Activated T-cell treated with anti-CD3 and anti-CD28 coated beads for 48 hours (primary cell): ENCODE data around the gene GPR143.
"Not testable (repeated sequence)": the region's sequence is repeated elsewhere in the genome, so short reads cannot be mapped to it uniquely, and the experiment has no call there.

Experiments used
- DNase-seq: peaks from one replicate; pipeline ENCODE4 v3.0.0-alpha.2; 2020; ENCODE audit warnings: low read depth

GPR143 gene

DNA sequence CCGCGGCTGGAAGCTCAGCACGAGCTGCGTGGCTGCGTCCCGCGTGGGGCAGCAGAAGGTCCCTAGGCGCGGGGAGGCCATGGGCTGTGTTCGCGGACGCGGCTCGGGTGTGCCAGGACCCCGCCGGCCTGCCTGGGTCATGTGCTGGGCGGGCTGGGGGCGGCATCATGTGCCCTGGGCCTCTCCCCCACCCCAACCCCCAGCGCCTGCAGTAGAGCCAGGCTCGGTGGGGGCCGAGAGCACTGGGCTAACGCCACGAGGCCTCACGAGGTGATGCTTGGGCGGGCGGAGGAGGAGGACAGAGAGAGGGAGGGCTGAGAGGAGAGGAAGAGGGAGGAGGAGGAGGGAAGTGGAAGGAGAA is at the start of gene GPR143:
Gene GPR143 (minus strand): TSS at position 111 of the 361 bp plus-strand sequence. CDS start 30 bp downstream, at position 81.
- DNase-seq, result no peak

DNA sequence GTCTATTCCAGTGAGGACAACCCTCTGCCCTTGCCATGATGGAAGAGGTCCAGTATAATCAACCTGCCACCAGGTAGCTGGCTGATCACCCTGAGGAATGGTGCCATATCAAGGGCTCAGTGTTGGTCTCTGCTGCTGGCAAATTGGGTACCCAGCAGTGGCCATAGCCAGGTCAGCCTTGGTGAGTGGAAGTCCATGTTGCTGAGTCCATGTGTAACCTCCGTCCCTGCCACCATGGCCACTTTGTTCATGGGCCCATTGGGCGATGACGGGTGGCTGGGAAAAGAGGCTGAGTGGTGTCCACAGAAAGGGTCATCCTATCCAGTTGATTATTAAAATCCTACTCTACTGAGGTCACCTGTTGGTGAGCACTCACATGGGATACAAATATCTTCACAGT is 45.4 kb upstream of the GPR143 start:
- not testable (repeated sequence) for DNase-seq

DNA sequence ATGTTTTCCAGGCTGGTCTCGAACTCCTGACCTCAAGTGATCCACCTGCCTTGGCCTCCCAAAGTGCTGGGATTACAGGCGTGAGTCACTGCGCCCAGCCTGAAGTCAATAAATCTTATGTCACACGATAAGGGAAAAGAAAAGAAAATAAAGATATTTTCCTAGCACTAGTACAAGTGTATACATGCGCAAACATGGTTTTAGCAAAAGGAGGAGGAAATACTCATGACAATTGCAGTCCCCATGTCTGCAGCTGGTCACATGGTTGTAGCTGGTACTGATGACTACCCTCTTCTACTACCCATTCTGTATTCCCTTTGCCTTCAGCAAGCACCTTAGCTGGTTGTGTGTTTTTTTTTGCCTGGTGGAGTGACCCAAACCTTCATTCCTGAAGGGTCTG is 44.2 kb upstream of the GPR143 start:
- DNase-seq, result not testable (repeated sequence)

DNA sequence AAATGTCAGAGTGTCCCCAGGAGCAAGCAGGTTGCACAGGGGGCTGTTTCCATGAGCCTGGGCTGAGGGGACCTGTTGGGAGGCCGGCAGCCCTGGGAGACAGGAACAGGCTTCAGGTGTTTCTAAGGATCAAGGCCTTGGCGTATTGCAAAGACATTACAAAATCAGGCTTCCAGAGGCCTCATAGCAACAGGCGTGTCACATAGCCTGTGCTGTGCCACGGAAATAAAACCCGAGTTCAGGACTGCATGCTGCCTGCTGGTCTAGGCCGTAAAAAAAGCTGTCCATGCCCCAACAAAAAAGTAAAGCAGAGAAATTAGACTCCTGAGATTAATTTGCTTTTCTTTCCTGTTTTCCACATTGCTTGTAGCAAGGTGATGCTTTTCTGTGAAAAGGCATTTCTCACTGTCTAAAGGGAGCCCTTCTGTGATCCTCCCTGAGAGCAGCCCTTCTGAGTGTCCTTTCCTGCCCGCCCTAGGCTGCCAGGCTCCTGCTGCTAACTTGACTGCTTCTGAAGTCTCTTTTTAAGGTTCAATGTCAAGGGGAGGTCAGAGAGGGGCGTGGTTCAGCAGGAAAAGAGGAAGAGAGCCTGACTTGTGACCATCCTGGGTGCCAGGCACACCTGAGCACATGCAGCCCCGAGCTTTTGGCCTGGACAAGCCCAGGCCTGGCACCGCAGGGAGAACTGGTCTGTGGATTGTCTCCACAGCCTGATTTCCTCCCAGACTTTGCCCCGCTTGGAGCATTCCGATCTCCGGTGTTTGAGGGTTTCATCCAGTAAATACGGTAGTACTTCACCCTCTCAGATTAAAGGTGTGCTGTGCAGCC is 41.9 kb upstream of the GPR143 start:
- no peak for DNase-seq

DNA sequence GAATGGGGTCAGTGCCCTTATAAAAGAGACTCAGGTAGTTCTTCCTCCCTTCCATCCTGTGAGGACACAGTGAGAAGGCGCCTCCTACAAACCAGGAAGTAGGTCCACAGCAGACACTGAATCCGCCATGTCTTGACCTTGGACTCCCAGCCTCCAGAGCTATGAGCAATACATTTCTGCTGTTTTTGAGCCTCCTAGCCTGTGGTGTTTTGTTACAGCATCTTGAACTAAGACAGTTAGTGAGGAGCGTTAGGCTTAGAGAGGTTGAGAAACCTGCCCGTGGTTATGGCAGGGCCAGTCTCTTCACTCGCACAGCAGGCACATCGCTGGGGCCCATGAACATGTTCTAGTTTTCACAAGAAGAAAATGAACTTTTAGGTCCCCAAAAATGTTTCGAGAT is 40.3 kb upstream of the GPR143 start:
- DNase-seq, result no peak

DNA sequence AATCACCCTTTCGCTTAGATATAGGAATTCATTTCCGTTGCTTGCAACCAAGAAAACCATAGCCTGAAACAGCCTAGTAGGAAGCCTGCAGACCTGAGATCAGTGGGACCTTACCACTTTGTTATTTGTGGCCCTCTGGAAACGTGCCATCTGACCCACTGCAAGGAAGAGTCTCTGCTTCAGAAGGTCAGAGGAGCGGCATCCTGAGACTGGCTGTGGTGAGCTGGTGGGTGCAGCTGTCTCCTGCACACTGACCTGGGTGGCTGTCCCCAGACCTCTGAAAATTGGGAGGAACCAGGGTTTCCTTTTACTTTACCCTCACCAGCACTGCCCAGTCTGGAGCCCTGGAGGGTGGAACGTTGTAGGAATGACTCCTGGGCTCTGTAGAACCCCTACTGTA is 38.8 kb upstream of the GPR143 start:
- no peak for DNase-seq

DNA sequence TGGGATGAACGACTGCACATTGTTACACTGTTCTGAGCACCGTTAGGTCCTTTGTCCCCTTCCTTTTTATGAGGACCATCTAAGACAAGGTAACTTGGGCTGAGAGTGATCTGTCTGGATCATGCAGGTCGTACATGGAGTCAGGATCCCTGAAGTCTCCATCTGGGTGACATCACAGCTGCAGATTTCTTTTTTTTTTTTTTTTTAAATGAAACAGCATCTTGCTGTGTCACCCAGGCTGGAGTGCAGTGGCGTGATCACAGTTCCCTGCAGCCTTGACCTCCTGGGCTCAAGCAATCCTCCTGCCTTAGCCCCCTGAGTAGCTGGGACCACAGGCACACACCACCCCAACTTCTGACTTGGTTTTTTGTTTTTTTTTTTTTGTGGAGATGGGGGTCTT is 37.1 kb upstream of the GPR143 start:
- DNase-seq, result no peak

DNA sequence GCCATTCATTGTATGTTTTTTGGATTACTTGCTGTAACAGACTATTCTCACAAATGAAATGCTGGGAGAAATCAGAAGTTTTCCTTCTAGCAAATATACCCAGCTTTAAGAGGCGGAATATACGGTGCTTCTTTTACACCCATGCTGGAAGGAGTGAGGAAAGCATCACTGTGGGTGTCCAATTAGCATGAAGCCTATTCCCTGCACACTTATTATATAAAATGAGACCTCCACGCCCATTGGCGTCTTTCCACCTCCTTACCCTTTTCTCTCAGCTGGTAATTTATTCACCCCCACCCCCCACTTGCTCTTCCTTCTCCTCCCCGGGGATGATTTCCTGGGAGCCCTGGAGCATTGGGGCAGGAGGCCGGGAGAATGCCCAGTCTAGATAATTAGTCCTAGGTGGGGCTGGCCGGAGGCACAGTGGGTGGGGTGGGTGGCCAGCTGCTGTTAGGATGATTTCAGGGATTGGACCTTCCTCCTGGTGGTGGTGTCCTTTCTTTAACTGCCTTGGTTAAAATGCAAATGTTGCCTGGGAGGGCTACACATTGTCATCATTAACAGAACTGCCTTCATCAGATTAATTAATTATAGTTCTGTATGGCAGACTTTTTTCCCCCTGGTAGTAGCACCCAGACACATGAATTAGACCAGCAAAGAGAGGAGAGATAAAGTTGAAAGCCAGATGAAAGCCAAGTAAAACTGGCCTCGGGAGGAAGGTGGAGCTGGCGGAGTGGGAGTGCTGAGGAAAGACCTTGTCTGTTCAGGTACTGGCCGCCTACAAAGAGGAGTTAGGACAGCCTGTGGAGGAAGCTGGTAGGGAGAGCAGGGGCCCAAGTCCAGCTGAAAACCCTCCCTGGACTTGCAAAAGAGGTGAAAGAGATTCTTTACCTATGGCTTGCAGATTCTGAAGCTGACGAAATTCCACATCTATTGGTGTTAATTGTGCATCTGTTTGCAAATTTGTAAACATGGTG is 32.0 kb upstream of the GPR143 start:
- no peak for DNase-seq

DNA sequence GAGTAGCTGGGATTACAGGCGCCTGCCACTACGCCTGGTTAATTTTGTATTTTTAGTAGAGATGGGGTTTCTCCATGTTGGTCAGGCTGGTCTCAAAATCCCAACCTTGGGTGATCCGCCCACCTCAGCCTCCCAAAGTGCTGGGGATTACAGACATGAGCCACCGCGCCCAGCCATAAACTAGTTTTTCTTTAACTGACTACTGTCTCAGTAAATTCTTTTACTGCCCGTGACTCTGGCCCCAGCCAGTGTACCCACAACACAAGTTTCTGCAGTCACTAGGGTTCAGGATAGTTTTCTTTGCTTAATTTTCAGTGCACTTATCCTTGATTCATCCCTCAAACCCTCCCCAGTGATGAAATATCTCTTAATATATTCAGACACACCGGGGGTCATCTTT is 28.8 kb upstream of the GPR143 start:
- no peak for DNase-seq

DNA sequence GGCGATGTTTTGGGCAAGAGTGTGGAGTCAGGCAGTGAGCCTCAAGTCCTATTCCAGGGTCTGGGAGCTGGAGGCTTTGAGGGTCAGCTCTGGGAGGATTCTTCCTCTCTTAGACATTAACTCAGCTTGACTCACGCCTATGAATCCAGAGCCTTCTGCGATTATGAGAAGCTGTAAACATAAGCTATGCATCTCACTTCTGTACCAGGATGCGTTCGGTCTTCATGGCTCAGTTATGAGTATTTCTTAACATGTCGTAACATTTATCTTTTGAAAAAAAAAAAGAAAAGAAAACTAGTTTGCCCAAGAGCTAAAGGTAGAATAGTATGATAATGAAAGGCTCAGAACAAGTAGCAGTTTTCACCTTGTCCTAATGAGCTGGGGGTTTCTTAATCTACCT is 25.2 kb upstream of the GPR143 start:
- no peak for DNase-seq

DNA sequence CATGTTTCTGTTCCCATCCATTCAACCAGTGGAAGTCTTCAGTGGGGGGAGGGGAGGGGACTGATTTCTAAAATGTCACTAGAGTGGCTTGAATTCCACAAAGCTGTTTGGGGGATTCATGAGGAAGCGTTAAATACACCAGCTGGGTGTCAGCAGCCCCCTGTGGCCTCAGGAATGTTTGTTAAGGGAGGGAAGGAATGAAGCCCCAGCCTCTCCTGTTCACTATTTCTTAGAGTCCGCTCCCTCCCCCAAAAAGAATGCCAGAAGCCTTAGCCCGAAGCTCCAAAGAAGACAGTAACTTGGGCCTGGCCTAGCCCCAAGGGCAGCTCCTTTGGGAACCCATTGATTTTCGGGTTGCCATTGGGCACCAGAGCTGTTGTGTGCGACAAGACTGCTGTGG is 23.9 kb upstream of the GPR143 start:
- DNase-seq, result no peak

DNA sequence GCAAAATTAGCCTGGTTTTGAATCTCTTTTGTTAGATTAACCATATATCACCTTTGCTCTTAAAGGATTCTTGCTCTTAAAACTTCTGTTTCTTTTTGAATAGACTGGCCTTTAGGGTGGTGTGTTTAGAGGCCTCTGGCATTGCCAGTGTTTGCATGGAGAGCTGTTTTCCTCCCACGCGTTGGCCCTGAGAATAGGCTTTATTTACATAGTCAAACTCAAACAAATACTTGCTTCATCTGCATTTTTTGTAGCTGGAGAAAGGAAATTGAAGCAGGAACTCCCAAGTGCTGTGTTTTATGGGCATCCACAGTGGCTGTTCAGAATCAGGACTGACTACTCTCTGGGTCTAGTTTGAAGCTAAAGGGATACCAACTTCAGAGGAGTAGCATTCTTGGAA is 23.3 kb upstream of the GPR143 start:
- DNase-seq, result no peak

DNA sequence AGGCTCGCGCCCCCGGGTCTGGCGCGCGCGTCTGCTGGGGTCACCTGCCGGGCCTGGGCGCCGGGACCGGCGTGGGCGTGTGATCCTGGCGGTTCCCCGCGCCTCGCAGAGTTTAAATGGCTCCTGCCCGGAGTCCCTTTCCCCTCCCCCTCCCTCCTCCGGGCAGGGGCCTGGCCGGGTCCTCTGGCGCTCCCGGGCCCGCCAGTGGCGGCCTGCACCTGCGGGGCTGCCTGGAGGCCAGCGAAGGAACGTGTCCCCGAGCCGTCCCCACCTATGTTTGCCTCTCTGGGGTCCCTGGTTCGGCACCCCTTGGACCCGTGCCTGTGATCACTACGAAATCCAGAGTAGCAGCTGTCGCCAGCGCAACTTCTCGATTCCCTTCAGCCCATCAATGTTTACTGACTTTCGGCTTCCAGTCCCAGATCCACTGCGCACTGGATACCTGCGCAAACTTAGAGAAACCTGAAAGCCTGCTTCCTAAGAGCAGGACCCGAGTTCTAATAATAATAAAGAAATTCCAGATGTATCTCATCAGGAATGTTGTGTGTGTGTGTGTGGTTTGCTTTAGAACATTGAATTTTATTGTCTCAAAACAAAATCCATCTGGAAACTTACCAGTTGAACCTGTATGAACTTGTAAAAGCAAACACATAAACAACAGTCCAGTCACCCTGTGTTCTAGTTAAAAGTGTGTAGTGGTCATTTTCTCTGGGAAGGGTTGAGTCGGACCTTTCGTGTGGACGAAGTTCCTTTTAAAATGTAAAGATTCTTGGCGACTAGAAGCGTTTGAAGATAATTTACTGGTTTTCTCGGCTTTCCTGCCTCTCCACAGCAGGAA is 21.4 kb upstream of the GPR143 start:
- DNase-seq, result no peak

DNA sequence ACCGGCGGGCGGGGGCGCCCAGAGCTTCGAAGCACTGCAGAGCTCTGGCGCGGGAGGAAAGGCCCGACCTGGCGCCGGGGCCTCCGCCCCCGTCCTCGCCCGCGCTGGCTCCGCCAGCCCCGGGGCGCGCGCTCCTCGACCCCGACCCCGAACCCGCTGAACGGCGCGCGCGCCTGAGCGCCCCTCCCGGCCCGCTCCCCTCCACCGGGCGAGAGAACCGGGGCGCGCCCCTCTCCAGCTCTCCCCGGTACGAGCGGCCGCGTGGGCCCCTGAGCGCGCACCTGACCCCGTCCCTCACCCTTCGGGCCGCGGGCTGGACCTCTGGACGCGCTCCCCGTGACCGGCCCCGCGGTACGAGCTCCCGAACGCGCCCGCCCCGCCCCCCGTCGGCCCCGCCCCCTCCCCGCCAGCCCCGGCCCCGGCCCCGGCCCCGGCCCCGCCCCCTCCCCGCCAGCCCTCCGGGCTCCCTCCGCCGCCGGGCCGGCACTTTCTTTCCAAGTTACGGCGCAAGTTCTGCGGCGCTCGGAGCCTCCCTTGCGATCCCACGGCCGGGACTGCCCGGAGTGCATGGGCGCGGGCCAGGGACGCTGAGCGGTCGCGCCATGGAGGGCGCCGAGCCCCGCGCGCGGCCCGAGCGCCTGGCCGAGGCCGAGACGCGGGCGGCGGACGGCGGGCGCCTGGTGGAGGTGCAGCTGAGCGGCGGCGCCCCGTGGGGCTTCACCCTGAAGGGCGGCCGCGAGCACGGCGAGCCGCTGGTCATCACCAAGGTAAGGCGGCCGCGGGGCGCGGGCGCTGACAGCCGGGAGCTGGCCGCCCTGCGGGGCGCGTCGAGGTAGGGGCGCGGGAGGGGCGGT is 20.5 kb upstream of the GPR143 start, which contains the start of gene SHROOM2:
Gene SHROOM2 (plus strand): TSS at position 486 of the 854 bp plus-strand sequence. CDS start 117 bp downstream, at position 603.
- no peak for DNase-seq

DNA sequence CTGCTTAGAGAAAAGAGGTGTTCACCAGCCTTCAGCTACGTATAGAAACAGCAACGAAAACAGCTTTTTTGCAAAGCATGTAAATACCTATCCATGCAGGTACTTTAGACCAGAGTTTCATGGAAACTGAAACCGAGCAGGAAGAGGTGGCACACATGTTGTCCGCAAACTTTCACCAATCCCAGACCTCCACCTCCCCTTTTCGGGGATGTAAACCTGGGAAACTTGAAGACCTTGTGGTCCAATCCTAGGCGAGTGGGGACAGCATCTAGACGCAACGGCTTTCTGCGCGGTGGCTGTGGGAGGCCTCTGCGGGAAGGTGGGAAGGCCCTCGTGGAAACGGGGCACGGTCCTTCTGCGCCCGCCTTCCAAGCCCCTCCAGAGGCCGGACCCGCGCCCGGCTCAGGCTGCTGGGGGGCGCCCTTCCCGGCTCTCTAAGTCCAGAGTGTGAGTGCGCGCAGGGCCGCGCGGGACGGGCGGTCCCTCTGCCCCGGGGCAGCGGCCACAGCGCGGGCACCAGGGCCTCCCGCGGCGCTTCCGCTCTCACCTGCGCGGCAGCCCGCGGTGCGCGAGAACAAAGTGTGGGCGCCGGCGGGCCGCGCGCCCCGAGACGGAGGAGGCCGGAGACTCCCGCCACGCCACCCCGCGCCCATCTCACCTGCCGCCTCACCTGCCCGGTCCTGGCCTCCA is 19.8 kb upstream of the GPR143 start:
- no peak for DNase-seq

DNA sequence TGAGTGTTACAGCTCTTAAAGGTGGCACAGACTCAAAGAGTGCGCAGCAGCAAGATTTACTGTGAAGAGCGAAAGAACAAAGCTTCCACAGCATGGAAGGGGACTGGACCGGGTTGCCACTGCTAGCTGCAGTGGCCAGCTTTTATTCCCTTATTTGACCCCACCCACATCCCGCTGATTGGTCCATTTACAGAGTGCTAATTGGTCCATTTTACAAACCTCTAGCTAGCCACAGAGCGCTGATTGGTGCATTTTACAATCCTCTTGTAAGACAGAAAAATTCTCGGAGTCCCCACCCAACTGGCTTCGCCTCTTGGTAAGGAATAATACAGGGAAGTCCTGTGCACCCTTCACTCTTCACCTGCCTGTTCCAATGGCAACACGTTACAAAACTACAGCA is 18.7 kb upstream of the GPR143 start:
- DNase-seq, result no peak

DNA sequence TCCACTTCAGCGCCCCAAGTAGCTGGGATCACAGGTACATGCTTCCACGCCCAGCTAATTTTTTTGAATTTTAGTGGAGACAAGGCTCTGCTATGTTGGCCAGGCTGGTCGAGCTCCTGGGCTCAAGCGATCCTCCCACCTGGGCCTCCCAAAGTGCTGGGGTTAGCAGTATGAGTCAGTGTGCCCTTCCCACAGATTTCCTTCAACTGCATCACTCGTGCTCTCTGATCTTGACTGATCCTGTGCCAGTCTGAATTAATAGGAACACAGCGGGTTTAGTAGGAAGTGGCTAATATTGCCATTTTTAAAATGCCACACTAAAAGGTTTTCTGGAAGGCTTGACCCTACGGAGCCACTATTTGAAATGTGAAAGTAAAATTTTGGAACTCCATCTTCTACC is 16.3 kb upstream of the GPR143 start:
- no peak for DNase-seq

DNA sequence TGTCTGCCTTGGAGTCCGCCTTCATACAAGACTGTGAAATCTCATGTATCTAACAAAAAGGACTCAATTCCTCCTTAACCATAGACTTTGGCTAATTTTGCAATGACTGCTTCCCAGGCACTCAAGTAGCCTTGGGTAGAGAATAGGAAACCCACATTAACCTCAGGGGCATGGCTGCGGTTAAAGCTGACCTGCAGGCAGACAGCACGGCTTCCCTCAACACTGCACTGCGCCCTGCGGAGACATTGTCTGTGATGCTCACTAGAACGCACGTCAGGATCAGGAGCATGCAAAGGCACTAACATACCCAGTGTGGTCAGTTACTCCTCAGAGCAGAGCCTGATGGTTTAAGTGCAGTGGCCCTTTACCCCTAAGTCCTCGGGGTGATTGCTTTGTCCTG is 10.3 kb upstream of the GPR143 start:
- DNase-seq, result no peak

DNA sequence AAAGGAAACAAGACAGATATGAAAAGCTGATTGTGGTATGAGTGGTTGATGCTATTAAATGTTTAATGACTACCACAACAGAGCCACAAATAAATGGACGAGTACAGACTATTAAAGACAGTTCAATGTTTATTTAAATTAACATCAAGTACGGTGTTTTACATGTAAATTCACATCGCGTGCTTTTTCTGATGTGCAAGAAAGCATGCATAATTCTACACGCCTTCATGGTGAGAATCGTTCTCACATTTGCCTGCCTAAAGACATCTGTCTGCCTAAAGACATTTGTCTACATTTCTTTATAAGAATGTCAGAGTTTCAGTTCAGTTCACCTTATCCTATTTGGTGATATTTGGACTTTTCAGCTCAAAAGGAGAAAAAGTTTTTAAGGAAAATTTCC is 7.3 kb upstream of the GPR143 start:
- no peak for DNase-seq

DNA sequence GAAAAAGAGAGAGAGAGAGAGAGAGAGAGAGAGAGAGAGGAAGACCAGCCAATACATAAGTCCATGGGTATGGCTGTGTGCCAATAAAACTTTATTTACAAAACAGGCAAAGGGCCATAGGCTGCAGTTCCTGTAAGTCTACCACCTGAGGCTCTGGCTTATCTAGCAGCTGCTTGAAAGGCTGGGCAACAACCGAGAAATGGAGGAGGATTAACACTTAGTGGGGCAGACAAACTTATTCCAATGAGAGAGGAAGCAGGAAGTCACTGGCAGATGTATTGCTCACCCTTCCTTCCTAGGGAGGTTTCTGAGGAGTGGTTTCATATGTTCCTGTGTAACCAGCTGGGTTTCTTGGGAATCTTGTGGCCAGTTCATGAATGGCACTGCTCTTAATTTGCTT is 4.7 kb upstream of the GPR143 start:
- DNase-seq, result no peak
